Measurements from ENCODE around the gene MTLN.

The MTLN gene

DNA sequence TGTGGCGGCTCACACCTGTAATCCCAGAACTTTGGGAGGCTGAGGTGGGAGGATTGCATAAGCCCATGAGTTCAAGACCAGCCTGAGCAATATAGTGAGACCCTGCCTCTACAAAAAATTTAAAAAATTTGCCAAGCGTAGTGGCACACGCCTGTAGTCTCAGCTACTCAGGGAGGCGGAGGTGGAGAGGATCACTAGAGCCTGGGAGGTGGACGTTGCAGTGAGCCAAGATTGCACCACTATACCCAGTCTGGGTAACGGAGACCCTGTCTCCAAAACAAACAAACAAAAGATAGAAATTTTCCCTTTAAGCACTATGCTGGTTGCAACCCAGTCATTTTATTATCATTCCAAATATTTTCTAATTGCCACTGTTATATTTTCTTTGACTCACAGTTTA, 39.8 kb downstream of the MTLN start:
- no peak for TF ChIP-seq CTCF (IDR thresholded peaks at IDR 0.05)
- no peaks in the 10 kb centered on the region for H3K4me1 ChIP-seq
- no peak overlapping the region for H3K27ac ChIP-seq
- intact Hi-C loops (cut with DNase I; ENCODE audit: low total_unique reads), result no loop called here
- H3K27me3 ChIP-seq, result no peaks in the 10 kb centered on the region
- H3K36me3 ChIP-seq, result peaks cover 0 to 5% (median 0%) of the 10 kb centered on the region in 3 donors
- H3K4me3 ChIP-seq, result no peak overlapping the region
- DNase-seq, result no peak
- H3K9me3 ChIP-seq, result no peaks in the 10 kb centered on the region

GRCh38 chr2:110170102-110170501, 42.2 kb downstream of the MTLN start:
- H3K9me3 ChIP-seq, result no peaks in the 10 kb centered on the region
- H3K27me3 ChIP-seq, result no peaks in the 10 kb centered on the region
- TF ChIP-seq CTCF (IDR thresholded peaks at IDR 0.05), result no peak
- no peak overlapping the region for H3K4me3 ChIP-seq
- DNase-seq, result no peak
- no peak overlapping the region for H3K27ac ChIP-seq
- H3K36me3 ChIP-seq, result peaks cover 0 to 7% (median 0%) of the 10 kb centered on the region in 3 donors
- H3K4me1 ChIP-seq, result no peaks in the 10 kb centered on the region
- intact Hi-C loops (cut with DNase I; ENCODE audit: low total_unique reads), result no loop called here

DNA sequence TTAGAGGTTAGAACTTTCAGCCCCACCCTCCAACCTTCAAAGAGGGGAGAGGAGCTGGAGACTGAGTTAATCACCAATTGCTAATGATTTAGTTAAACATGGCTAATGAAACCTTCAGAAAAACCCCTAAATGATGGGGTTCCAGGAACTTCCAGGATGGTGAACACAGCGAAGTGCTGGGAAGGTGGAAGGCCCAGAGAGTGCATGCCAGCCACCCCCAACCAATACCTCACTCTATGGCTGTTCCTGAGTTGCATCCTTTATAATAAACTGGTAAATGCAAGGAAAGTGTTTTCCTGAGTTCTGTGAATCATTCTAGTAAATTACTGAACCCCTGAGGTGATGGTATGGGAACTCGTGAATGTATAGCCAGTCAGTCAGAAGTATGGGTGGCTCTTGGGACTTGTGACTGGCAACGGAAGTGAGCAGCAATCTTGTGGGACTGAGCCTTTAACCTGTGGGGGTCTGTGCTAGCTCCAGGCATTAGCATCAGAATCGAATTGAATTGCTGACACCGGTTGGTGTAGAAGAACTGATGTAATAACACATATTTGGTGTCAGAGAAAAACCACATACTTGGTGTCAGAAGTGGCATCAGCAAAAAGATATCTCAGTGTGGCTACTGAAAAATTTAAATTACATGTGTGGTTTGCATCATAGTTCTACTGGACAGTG, 44.9 kb downstream of the MTLN start:
- Histone ChIP-seq H3K27me3 (no peaks in the 10 kb centered on the region), H3K4me3 (no peak overlapping the region), H3K36me3 (peaks cover 0 to 10% (median 0%) of the 10 kb centered on the region in 3 donors), H3K27ac (no peak overlapping the region), H3K4me1 (no peaks in the 10 kb centered on the region), H3K9me3 (no peaks in the 10 kb centered on the region)
- intact Hi-C loops (cut with DNase I; ENCODE audit: low total_unique reads), result no loop called here
- TF ChIP-seq CTCF (IDR thresholded peaks at IDR 0.05), result no peak
- no peak for DNase-seq

DNA sequence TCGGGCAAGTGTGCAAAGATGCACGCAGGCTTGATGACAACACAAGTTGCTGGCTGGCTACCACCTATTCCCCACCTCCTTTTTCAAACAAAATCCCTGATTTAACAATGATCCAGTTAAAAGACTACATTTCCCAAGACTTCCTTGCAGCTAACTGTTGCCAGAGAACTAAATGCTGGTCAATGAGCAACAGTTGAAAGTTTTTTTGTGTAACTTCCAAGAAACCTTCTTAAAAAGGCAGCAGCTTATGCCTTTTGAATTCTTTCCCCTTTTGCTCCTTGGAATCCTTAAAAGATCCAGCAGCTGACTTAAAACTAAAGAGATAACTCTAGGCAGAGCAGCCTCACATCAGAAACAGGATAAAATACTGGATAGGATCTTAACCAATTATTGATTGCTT, 46.1 kb downstream of the MTLN start:
- no peak for TF ChIP-seq CTCF (IDR thresholded peaks at IDR 0.05)
- no peaks in the 10 kb centered on the region for H3K9me3 ChIP-seq
- no peaks in the 10 kb centered on the region for H3K4me1 ChIP-seq
- no peak overlapping the region for H3K4me3 ChIP-seq
- no peak overlapping the region for H3K27ac ChIP-seq
- no peaks in the 10 kb centered on the region for H3K27me3 ChIP-seq
- peaks cover 0 to 13% (median 0%) of the 10 kb centered on the region in 3 donors for H3K36me3 ChIP-seq
- DNase-seq, result no peak
- intact Hi-C loops (cut with DNase I; ENCODE audit: low total_unique reads), result no loop called here
